Activated effector memory CD4-positive, alpha-beta T cell treated with anti-CD3 and anti-CD28 coated beads, Interleukin-2, amount 50 U/mL, for 16 hours (primary cell): Measurements from ENCODE around the gene ASB8.
A peak's percentile ranks its signal among the peaks of the same experiment; 100 is the strongest.
"Not testable (repeated sequence)": the region's sequence is repeated elsewhere in the genome, so short reads cannot be mapped to it uniquely, and the experiment has no call there.

ENCODE experiments used
- DNase-seq: peaks from one replicate; pipeline ENCODE4 v3.0.0-alpha.2; 2020

ASB8 gene

DNA sequence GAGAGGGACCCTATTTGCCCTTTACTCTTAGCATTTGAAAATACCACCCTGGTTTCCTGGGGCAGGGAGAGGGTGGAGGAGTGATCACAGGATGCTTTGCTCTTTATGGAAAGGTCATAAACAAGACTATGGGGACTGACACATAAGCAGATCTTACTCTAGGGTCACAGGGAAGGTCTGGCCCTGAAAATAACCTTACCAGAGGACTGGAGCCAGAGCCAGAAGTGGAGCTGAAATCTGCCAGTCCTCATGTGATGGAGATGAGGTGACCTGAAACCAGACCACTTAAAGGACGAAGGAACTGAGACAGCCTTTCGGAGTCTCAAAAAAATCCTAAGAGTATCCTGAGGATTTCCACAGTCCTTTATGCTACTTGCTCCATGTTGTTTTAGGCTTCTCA, 25.8 kb downstream of the ASB8 start:
- no peak for DNase-seq

GRCh38 chr12:48129376-48129775, 27.9 kb downstream of the ASB8 start:
- DNase-seq: no peak

GRCh38 chr12:48128800-48129199, 28.5 kb downstream of the ASB8 start:
- no peak for DNase-seq

GRCh38 chr12:48126953-48127630, 30.2 kb downstream of the ASB8 start:
- no peak for DNase-seq

DNA sequence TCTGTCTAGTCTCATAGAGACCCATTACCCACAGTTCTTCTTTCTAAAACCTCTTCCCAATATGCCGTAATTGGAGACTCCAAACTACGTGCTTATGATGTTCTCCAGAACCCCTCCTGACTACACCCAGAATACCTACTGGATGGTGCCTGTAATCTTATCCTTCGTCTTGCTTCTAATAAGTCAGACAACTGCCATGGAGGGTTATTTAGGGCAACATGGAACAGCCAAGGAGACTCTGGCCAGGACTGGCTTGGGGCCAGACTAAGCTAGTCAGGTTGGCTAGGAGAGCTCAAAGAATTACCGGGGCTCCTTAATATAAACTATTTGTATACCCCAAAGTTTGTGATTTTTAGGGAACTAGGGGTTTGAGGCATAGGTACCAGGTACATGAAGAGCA, 31.3 kb downstream of the ASB8 start:
- DNase-seq: no peak

- not testable (repeated sequence) for DNase-seq
These were observed 31.8 kb downstream of the ASB8 start for GRCh38 chr12:48125542-48125941.

DNA sequence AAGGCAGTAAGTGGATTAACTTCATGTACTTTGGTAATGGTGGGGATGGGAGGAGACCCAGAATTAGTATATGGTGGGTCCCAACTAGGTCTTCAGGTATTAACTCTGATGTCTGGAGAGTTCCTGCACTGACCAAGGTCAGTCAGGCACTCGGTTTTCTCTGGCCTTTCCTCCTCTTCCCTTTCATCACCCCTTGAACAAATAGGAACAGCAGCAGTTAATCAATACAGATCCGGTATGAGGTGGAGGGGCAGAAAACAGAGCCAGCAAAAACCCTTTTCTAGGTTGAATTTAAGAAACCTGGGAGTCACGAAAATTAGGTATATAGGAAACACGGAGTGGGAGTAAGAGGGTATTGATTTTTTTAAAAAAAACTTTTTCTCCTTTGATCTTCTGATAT, 34.1 kb downstream of the ASB8 start:
- DNase-seq: no peak

DNA sequence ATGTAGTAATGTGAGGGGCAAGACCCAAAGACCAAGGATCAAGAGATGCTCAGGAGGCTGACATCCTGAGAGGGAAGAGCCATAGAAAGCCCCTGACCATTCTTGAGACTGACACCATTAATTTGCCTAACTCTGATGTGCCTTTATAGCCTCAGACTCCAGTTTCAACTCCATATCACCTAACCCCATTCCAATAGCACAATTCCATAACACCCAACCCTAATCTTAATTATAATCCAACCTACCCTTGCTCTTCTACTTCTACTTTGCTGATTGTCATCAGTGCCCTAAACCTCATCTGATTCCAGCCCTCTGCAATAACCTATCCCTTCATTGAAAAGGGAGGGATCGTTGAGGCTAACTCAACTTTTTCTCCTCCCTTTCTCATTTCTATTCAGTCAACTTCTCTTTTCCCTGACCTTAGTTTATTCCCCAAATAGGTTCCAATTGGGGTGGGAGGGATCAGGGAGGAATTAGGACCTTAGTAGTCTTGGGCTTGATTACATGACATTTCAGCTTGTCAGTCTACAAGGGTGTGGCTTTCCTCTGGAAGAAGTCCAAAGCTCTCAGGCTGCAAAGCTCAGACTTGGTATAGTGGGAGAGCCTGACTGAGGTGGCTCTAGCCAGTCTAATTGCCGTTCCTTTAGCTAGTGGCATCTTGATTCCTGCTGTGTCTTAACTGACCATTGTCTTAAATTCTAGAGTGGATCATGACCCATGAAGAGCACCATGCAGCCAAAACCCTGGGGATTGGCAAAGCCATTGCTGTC, 35.1 kb downstream of the ASB8 start:
- no peak for DNase-seq

GRCh38 chr12:48121522-48121921, 35.8 kb downstream of the ASB8 start:
- DNase-seq: no peak

GRCh38 chr12:48119834-48120195, 37.5 kb downstream of the ASB8 start:
- DNase-seq: no peak

DNA sequence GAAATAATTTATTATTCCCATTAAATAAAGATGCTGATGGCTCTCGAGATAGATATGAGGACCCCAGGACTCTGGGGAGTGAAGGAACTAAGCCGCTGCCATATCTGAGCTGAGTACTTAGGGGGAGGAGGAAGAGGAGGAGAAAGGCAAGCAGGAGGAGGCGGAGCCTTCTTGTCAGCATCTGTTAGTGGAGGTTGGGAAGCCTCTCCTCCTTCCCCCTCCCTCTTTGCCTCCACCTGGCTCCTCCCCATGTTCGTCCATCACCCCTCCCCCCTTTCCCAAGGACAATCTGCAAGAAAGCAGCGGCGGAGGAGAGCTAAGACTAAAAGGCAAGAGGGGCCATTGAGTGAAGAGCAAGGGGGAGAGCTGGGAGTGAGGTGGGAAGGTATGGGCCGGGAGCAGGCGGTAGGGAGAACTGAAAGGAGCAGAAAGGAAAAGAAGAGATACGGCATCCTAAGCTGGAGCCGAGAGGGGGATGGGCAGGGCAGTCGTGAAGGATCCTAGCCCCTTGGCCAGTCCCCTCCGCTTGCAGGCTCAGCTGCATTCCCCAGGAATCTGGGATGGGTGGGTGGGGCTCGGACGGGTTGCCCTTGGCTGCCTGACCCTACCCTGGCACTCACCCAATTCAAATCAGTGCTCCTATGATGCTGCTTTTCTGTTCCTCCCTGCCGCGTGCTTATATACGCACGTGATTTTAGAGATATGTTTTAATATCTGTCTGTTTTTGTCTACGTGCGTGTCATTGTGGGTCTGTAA, 38.1 kb downstream of the ASB8 start, which contains the start of gene PFKM:
Gene PFKM, plus strand, starts transcription at position 287 of the 756 bp plus-strand sequence. CDS start 3,411 bp downstream, outside the sequence.
- DNase-seq: peak; percentile 83

DNA sequence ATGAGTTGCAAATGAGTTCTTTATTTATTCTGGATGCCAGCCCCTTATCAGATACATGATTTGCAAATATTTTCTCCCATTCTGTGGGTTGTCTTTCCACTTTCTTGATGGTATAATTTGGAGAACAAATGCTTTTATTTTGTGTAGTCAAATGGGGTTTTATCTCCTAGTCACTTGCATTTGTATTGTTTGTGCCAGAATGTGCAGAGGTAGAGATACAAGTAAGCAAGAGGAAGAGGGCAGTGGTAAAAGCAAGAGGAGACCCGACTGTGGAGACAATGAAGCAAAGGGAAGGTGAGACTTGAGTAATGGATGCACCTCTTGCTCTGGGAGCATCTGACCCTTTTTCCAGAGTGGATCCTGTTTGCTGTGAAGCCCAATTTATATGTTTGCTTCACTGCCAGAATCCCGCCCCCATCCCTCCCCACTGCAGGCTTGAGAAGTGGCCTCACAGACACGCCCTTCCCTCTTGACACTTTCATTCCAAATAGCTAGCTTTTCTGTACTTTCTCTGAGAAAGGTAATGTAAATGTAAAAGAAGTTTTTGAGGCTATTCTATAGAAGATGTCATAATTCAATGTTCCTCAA, 38.9 kb downstream of the ASB8 start:
- no peak for DNase-seq

GRCh38 chr12:48115957-48116356, 41.4 kb downstream of the ASB8 start:
- no peak for DNase-seq

GRCh38 chr12:48111312-48111693, 46.0 kb downstream of the ASB8 start:
- not testable (repeated sequence) for DNase-seq

DNA sequence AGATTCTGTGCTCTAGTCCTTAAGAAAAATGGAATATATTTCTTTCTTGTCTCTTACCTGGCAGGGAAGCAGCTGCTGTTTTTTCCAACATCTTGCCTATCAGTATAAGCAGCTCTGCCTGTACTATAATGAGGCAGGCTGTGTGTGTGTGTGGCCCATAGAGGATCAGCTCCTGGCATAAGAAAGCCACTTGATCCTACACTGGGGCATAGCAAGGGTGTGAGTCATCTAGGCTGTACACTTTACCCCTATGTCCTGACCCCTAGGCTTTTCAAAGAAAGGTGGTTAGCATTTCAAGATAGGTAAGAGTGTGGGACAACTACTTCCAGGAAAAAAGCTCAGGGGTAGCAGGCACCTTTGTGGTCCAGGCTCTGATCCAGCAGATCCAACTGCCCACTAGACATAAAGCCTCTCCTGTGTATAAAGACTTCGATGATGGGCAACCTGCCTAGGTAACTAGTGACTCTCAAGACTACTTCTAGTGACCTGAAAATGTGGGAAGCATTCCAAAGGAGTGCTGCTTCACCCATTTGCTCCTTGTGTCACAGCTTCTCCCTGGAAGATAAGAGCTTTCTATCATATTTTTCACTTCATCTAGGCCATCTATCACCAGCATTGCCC, 46.5 kb downstream of the ASB8 start:
- DNase-seq: no peak

DNA sequence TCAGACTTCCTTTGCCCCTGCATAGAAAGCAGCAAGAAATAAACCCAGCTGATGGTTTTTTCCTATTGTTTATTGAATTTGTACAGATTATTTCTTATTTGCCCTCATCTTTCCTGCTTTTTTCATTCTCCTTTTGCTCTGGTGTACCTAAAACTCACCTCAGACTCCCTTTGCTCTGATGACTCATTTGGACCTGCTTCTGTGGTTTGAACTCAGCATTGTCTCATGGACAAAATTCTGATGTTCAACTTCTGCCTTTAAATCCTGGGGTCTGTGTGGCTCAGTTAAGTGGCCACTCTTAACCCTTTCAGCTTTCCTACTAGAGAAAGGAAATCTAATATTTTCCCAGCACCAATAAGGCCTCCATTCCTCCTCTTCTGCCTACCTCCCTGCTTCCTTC, 47.9 kb downstream of the ASB8 start:
- DNase-seq: no peak

DNA sequence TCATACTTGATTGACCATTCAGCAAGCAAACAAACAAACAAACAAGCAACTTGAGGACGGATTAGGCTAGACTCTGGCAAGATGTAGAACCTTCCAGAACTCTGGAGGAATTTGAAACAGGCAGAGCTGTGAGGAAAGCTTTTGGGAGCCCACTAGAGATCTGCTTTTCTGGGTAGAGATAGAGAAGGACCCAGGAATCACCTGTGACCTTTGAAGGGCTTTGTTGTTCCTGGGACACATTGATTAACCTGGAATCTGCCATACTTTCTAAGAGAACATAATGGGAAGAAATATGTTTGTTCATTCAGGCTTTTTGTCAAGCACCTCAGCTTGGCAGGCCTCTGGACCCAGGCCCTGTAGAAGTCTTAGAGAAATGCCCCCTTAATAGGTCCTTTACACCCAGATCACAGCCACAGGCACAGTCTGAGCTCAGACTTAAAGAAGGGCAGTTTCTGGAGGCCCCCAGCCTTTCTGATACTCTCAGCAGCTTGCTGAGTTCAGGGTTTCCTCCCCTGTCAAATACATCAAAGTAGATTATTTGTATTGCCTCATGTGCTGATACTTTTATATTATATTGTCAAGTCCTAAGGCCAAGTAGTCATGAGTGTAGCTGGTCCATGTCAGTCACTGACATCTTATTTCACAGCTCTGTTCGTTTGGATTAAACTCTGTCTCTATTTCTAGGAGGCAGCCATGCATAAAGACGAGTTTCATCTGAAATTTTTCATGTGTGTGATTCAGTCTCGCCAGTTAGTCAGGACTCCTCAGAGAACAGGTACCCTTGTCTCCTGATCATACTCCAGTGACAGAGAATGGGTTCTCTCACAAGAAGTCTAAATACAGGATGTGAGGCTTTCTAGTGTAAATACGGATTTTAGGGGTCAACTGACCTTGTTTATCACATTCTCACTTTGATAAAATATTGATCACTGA, 50.4 kb downstream of the ASB8 start:
- DNase-seq: peak; percentile 63

GRCh38 chr12:48105867-48106680, 51.2 kb downstream of the ASB8 start, which contains the start of gene SENP1:
Gene SENP1, minus strand, starts transcription at chr12:48106079. Its CDS starts 4,607 bp downstream, at chr12:48101472.
- DNase-seq: peak; percentile 96

- DNase-seq: peak; percentile 84
These were observed 51.9 kb downstream of the ASB8 start for GRCh38 chr12:48105321-48105866.

DNA sequence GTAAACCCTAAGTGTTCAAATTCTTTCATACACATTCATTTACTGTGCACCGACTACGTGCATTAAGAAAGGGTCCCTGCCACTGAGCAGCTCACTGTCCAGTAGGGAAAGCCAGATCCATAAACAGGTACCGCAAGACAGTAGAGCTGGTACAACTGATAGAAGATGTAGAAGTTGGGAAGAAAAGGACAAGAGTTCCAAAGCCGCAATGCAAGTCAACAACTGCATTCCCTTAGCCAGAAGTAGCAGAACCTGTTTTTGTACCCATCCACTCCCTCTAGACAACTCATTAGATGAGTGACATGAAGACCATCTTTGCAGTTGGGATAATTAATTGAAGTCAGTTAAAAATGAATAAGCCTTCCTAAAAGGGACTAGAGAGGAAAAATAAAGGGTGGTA, 52.8 kb downstream of the ASB8 start:
- no peak for DNase-seq
